ENCODE data around the gene BATF3. TPM values are rescaled to one million over a fixed set of nuclear protein-coding genes. Genes with fewer than 3 reads are reported as not detected.

The BATF3 gene
- total RNA-seq, 2 donors from 2014 or later: 46.6 to 137 TPM

DNA sequence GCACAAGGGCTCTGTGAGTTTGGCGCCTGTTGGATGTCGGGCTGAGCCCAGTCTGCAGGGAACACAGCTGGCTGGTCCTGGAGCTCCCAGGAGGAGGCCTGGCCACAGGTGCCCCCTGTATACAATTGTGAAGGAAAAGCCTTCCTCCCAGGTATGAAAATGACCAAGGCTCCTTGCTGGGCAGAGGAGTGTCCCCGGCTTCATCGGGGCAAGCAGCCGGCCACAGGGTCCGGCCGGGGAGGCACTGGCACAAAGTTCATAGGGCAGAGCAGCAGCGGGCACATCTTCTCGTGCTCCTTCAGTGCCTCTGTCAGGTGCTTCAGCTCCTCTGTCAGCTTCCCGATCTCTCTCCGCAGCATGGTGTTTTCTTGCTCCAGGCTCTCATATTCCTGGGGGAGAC is 13.0 kb downstream of the BATF3 start:
- H3K9me3 Mint-ChIP-seq: peaks cover 3% of the 10 kb centered on the region
- H3K36me3 Mint-ChIP-seq: peaks cover 28% of the 10 kb centered on the region
- peaks cover 22 to 30% of the 10 kb centered on the region in 2 donors for H3K27me3 Mint-ChIP-seq
- peaks cover 38 to 53% of the 10 kb centered on the region in 2 donors for H3K4me1 Mint-ChIP-seq (ENCODE audit: low read depth in 2 of 2)
- ATAC-seq (no peak), DNase-seq (ENCODE audit: low spot score) (no peak)
- H3K4me3 Mint-ChIP-seq: no peak overlapping the region
- no peak overlapping the region for H3K27ac Mint-ChIP-seq

DNA sequence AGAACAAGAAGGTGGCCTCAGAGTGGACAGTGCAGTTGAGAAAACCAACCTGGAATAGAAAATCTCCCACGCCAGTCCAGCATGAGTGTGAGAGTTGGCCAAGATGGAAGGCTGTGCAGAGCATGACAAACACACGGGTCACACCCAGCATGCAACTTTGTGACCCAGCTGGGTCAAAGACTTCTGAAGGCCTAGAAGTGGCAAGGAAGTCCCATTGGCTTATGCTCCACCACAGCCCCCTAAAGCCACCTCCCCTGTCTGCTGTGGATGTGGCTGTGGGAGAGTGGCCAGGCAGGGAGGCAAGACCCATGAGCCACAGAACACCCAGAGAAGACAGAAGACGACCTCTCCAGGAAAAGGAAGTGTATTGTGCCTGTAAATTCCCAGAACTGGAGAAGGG is 13.6 kb downstream of the BATF3 start:
- Mint-ChIP-seq H3K9me3 (peaks cover 3% of the 10 kb centered on the region), H3K27ac (peak overlapping the region in 1 of 2 donors; percentile 32), H3K4me1 (ENCODE audit: low read depth in 2 of 2) (peaks cover 42 to 52% of the 10 kb centered on the region in 2 donors), H3K27me3 (peaks cover 18 to 32% of the 10 kb centered on the region in 2 donors), H3K4me3 (peak overlapping the region; percentile 14), H3K36me3 (peaks cover 24% of the 10 kb centered on the region)
- no peak for DNase-seq (ENCODE audit: low spot score)
- ATAC-seq: no peak

DNA sequence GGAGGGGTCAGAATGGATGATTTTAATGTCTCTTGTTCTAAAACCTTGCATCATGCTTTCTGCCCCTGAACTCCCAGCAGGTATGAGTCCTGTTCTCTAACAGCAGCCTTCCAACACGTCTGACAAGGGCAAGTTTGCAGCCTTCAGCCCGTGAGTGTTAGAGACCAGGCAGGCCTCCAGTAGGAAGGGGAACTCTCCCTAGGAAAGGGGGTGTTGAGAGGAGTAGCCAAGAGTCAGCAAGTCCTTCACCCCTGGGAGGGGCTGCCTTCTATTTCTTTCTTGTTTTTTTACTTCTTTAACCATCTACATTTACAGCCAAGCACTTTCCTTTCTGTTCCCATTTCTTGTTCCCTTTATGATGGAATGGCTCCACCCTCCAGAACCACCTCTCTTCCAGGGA is 14.2 kb downstream of the BATF3 start:
- Mint-ChIP-seq H3K36me3 (peaks cover 24% of the 10 kb centered on the region), H3K27me3 (peaks cover 16 to 35% of the 10 kb centered on the region in 2 donors), H3K4me3 (peak overlapping the region; percentile 14), H3K27ac (peak overlapping the region in 1 of 2 donors; percentile 32), H3K9me3 (peaks cover 3% of the 10 kb centered on the region), H3K4me1 (ENCODE audit: low read depth in 2 of 2) (peaks cover 47 to 55% of the 10 kb centered on the region in 2 donors)
- ATAC-seq (no peak), DNase-seq (ENCODE audit: low spot score) (no peak)

DNA sequence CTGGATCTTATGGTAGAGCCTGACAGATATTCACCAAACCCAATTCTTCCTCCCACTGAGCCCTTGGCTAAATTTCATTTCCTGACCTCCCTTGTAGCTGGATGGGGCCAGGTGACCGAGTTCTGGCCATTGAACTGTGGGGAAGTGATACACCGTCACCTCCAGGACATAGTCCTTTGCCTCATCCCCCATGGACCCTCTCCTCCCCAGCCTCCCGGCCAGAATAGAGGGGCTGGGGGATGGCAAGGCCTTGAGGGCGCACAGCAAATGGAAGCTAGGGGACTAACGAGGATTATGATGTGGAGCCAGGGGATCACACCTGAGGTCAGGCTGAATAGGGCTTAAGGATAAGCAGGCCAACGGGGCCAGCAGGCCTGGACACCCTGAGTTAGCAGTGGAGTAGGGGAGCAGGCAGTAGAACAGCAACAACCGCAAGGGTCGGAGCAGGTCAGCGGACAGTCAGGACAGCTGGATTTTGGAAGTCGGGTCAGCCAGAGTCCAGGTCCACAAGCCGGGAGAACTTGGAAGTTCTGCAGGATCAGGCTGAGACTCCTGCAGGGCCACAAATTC is 15.0 kb downstream of the BATF3 start:
- Mint-ChIP-seq H3K27me3 (peaks cover 16 to 40% of the 10 kb centered on the region in 2 donors), H3K9me3 (peaks cover 3% of the 10 kb centered on the region), H3K4me1 (ENCODE audit: low read depth in 2 of 2) (peaks cover 52 to 60% of the 10 kb centered on the region in 2 donors), H3K4me3 (no peak overlapping the region), H3K36me3 (peaks cover 24% of the 10 kb centered on the region), H3K27ac (peak overlapping the region; percentile 89 to 97)
- no peak for ATAC-seq
- no peak for DNase-seq (ENCODE audit: low spot score)

DNA sequence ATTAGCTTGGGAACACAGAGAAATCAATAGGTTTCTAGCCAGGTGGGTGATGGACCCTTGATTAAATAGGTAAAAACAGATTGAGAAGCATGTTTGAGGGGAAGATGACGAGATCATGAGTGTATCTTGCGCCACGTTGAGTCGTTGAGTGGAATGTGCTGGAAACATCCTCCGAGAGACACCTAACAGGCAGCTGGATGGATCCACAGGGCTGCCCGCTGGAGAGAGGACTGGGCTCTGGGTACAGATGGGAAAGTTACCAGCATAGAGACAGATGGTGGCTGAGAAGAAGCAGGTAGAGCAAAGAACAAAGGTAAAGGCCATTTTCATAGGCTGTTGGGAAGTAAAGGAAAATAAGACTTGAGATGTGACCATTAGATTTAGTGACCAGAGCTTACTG is 15.6 kb downstream of the BATF3 start:
- peaks cover 56 to 65% of the 10 kb centered on the region in 2 donors for H3K4me1 Mint-ChIP-seq (ENCODE audit: low read depth in 2 of 2)
- H3K9me3 Mint-ChIP-seq: peaks cover 3% of the 10 kb centered on the region
- peaks cover 21 to 44% of the 10 kb centered on the region in 2 donors for H3K27me3 Mint-ChIP-seq
- DNase-seq (ENCODE audit: low spot score) (no peak), ATAC-seq (no peak)
- peaks cover 24% of the 10 kb centered on the region for H3K36me3 Mint-ChIP-seq
- H3K4me3 Mint-ChIP-seq: peak overlapping the region; percentile 79
- peak overlapping the region; percentile 89 to 97 for H3K27ac Mint-ChIP-seq

DNA sequence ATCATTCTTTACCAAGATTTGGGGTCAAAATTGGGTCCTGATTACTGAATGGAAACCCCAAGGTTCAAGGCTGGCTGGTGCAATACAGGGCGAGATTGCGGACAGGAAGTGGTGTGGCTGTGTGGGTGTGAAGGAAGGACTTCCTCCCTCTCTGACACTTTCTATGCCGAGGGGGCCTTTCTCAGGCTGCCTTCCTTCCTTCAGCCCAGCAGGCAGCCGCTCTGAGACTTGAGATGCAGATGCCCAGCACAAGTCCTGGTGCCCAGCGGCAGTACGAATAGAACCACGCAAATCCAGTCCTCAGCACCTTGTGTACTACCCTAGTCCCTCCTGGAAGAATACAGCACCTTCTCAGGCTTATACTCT is 16.3 kb downstream of the BATF3 start:
- H3K4me1 Mint-ChIP-seq (ENCODE audit: low read depth in 2 of 2): peaks cover 56 to 71% of the 10 kb centered on the region in 2 donors
- DNase-seq (ENCODE audit: low spot score): peak; percentile 93
- H3K36me3 Mint-ChIP-seq: peaks cover 24% of the 10 kb centered on the region
- H3K4me3 Mint-ChIP-seq: peak overlapping the region; percentile 79
- H3K27me3 Mint-ChIP-seq: peaks cover 22 to 44% of the 10 kb centered on the region in 2 donors
- peak; percentile 92 to 93 for ATAC-seq
- H3K9me3 Mint-ChIP-seq: peaks cover 3% of the 10 kb centered on the region
- peak overlapping the region; percentile 89 to 97 for H3K27ac Mint-ChIP-seq

DNA sequence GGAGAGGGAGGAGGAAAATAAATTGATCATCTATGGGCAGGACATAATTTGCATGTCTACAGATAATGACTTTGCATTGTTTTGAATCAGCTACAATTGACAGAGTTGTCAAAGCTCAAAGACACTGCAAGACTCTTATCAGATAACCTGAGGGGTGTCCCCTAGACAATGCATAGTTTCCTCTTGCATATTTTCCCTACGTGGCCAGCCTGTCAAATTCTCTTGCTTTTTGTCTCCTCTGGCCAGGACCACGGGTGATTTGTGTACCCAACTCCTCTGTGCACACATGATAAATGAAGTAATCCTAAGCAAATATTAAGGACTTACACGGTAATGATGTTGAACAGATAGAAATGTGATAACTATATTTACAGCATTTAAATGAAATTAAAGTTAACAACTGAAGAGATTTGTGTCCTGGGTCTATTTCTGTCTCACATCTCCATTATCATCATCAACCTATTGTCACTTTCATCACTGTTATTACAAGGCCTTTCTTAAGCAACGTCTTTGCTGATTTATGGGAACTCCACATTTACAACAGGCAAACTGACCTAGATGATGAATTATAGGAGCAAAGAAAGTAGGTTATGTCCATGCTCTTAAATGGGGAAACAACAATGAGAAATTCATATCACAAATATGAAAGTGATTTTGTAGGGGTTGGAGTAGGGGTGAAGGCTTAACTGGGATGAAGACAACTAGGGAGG is 18.8 kb downstream of the BATF3 start:
- Mint-ChIP-seq H3K4me1 (ENCODE audit: low read depth in 2 of 2) (peaks cover 49 to 68% of the 10 kb centered on the region in 2 donors), H3K27me3 (peaks cover 19 to 42% of the 10 kb centered on the region in 2 donors), H3K27ac (peak overlapping the region; percentile 23 to 68), H3K36me3 (peaks cover 10% of the 10 kb centered on the region), H3K9me3 (peaks cover 3% of the 10 kb centered on the region), H3K4me3 (peak overlapping the region; percentile 58)
- no peak for ATAC-seq
- no peak for DNase-seq (ENCODE audit: low spot score)

DNA sequence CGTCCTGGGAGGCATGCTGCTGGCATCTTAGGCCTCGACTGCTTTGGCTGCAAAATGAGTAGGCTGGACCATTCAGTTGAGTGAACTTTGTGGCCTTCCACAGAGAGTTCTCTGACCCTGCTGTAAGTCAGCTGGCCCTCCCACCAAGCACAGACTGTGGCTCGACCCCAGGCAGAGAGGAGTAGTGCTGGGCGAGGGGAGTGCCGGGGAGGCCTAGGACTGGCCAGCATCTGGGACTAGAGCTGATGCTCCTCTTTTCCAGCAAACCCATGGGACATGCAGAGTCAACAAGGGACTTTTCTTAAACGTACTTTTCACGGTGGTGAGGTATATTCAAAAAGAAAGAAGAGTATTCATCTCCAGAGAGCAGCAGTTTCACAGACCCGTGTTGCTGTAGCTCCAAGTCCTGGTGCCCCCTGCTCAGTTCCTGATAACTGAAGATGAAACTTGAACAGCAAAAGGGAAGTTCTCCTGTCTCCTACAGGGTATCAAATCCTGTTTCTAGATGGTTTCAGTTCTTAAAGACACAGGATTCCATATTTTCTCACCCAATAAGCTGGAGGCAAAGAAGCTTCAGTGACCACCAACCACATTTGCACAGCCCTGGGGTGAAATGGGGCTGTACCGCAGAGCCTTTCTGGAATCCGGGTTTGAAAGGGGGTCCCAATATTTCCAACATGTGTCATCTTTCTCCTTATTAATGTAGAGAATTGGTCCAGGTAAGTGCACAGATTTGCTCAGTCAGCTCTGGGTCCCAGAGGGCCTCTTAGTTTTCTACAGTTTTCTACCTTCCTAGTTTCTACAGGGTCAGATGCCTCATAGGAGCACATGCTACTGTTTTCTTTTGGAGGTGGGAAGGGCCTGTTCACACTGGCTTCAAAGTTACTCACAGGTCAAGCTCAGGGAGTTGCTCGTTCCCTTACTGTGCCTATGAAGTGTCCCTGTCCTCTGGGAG is 20.9 kb downstream of the BATF3 start:
- ATAC-seq (peak; percentile 41 to 72), DNase-seq (ENCODE audit: low spot score) (no peak)
- no peaks in the 10 kb centered on the region for H3K9me3 Mint-ChIP-seq
- peak overlapping the region; percentile 27 for H3K4me3 Mint-ChIP-seq
- H3K4me1 Mint-ChIP-seq (ENCODE audit: low read depth in 2 of 2): peaks cover 40 to 55% of the 10 kb centered on the region in 2 donors
- peak overlapping the region; percentile 18 to 56 for H3K27ac Mint-ChIP-seq
- H3K36me3 Mint-ChIP-seq: peaks cover 1% of the 10 kb centered on the region
- H3K27me3 Mint-ChIP-seq: peaks cover 15 to 35% of the 10 kb centered on the region in 2 donors

DNA sequence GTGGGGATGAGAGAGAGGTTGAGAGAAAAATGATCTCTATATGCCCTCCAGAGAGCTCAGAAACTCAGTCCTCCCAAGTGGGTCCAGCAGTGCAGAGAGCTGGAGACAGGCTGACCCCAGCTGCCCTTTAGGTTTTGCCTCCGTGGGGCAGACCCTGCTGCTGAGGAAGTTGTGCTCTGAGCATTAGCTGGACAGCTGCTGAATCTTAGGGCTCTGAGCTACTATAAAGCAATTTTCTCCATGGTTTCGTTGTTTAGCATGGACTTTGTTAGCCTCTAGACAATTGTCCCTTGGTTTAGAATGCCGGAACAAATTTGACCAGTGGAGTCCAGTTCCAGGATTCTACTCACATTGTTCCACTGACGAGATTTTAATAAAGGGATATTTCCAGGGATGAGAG is 22.1 kb downstream of the BATF3 start:
- peaks cover 13 to 35% of the 10 kb centered on the region in 2 donors for H3K27me3 Mint-ChIP-seq
- DNase-seq (ENCODE audit: low spot score): no peak
- H3K4me3 Mint-ChIP-seq: peak overlapping the region; percentile 12
- no peaks in the 10 kb centered on the region for H3K9me3 Mint-ChIP-seq
- H3K36me3 Mint-ChIP-seq: no peaks in the 10 kb centered on the region
- ATAC-seq: no peak
- peak overlapping the region; percentile 56 to 58 for H3K27ac Mint-ChIP-seq
- H3K4me1 Mint-ChIP-seq (ENCODE audit: low read depth in 2 of 2): peaks cover 28 to 43% of the 10 kb centered on the region in 2 donors

DNA sequence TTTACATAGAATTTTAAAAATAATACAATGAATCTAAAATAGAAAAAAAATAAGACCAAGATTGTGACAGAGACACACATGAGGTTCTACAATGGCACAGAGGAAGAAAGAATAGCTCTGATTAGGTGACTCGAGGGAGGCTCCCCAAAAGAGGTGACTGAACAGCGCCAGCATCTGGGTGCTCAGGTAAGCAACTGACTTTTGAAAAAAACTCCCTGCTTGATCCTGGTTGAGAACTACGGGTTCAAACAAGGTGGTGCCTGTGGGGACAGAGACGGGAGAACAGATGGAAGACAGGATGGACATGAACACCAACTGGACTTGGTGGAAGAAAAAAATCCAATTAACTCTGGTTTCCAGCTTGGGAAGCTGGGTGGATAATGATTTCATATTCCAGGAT is 22.5 kb downstream of the BATF3 start:
- H3K9me3 Mint-ChIP-seq: no peaks in the 10 kb centered on the region
- no peak for DNase-seq (ENCODE audit: low spot score)
- H3K27ac Mint-ChIP-seq: peak overlapping the region; percentile 56 to 58
- H3K36me3 Mint-ChIP-seq: no peaks in the 10 kb centered on the region
- H3K4me1 Mint-ChIP-seq (ENCODE audit: low read depth in 2 of 2): peaks cover 25 to 39% of the 10 kb centered on the region in 2 donors
- no peak for ATAC-seq
- H3K4me3 Mint-ChIP-seq: no peak overlapping the region
- peaks cover 13 to 36% of the 10 kb centered on the region in 2 donors for H3K27me3 Mint-ChIP-seq

DNA sequence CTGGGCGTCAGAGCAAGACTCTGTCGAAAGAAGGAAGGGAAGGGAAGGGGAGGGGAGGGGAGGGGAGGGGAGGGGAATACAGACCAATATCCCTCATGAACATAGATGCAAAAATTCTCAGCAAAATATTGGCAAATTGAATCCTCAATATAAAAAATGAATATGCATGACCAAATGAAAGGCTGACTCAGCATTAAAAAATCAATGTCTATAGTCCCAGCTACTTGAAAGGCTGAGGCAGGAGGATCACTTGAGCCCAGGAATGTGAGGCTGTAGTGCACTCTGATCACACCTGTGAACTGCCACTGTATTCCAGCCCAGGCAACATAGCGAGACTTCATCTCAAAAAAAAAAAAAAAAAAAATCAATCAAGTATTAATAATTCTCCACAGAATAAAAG is 24.0 kb downstream of the BATF3 start:
- no peak overlapping the region for H3K27ac Mint-ChIP-seq
- peaks cover 19 to 34% of the 10 kb centered on the region in 2 donors for H3K27me3 Mint-ChIP-seq
- H3K9me3 Mint-ChIP-seq: no peaks in the 10 kb centered on the region
- ATAC-seq (no peak), DNase-seq (ENCODE audit: low spot score) (no peak)
- no peaks in the 10 kb centered on the region for H3K36me3 Mint-ChIP-seq
- no peak overlapping the region for H3K4me3 Mint-ChIP-seq
- H3K4me1 Mint-ChIP-seq (ENCODE audit: low read depth in 2 of 2): peaks cover 22 to 34% of the 10 kb centered on the region in 2 donors

DNA sequence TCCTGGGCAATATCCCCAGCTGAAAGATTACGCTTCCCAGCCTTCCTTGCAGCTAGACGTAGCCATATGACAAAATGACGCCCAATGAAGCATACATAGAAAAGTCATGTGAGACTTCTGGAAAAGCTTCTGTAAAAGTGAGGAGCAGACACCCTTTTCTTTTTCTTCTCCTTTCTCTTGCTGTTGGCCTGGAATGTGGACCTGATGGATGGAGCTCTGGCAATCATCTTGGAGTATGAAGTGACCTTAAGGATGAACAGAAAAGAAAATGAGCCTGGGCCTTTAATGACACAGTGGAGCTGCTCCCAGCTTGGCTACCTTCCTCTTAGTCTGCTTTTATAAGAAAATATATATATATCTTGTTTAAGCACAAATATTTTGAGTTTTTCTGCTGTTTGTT is 24.8 kb downstream of the BATF3 start:
- Mint-ChIP-seq H3K36me3 (no peaks in the 10 kb centered on the region), H3K27me3 (peaks cover 27 to 29% of the 10 kb centered on the region in 2 donors), H3K9me3 (no peaks in the 10 kb centered on the region), H3K27ac (no peak overlapping the region), H3K4me3 (no peak overlapping the region), H3K4me1 (ENCODE audit: low read depth in 2 of 2) (peaks cover 16 to 30% of the 10 kb centered on the region in 2 donors)
- no peak for ATAC-seq
- no peak for DNase-seq (ENCODE audit: low spot score)

DNA sequence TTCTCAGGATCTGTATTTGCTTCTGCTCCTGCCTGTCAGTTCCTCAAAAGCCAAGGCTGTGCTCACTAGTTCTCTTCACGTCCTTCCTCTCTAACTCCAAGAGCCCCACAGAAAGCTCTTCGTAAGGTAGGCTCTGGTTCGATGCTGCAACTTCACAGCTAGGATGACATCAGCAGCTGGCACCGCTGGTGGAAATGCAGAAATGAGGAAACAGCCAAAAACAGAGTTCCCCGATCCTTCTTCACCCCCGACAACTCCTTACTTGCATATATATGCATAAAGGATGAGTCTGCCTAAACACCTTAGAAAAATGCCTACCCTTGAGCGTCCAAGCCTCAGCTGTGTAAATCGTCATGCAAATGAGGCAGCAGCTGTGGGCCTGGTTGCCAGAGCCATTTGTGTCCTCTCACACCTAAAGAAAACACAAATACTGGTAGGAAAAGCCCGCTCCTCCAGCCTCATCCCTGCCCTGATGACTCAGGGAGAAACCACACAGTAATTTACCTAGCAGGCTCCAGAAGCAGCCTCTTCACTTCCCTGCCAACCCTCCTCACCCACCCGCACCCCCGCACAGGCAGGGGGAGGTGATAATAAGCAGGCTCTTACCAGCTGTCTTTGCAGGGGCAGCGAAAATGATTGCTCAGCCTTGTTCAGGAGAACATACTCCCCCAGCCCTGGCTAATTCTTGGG is 28.2 kb downstream of the BATF3 start:
- Mint-ChIP-seq H3K9me3 (no peaks in the 10 kb centered on the region), H3K27me3 (peaks cover 20 to 26% of the 10 kb centered on the region in 2 donors), H3K36me3 (no peaks in the 10 kb centered on the region), H3K4me3 (peak overlapping the region; percentile 31), H3K4me1 (ENCODE audit: low read depth in 2 of 2) (peaks cover 21 to 33% of the 10 kb centered on the region in 2 donors), H3K27ac (no peak overlapping the region)
- ATAC-seq (peak; percentile 41 to 52), DNase-seq (ENCODE audit: low spot score) (no peak)
